HFFc6 (cell line): ENCODE measurements around the gene ERCC2. TPM values are rescaled to one million over a fixed set of nuclear protein-coding genes. Genes with fewer than 3 reads are reported as not detected.

Source experiments
- DNase-seq: peaks from one replicate; pipeline ENCODE4 v3.0.0-alpha.2; 2018
- H3K27ac Mint-ChIP-seq: 2 replicates; pipeline ENCODE4 v1.8.0; 2020; ENCODE audit warnings: mild to moderate bottlenecking, mixed read lengths
- H3K27me3 Mint-ChIP-seq: 2 replicates; pipeline ENCODE4 v1.8.0; 2021; ENCODE audit warnings: mild to moderate bottlenecking, moderate library complexity, mixed read lengths; ENCODE audit not compliant: insufficient read depth
- H3K36me3 Mint-ChIP-seq: 2 replicates; pipeline ENCODE4 v1.8.0; 2021; ENCODE audit warnings: low read depth, mixed read lengths
- H3K4me1 Mint-ChIP-seq: 2 replicates; pipeline ENCODE4 v1.8.0; 2020; ENCODE audit warnings: low read depth, mixed read lengths
- H3K4me3 Mint-ChIP-seq: 2 replicates; pipeline ENCODE4 v1.8.0; 2020; ENCODE audit warnings: mild to moderate bottlenecking, moderate library complexity, mixed read lengths
- H3K9me3 Mint-ChIP-seq: 2 replicates; pipeline ENCODE4 v1.8.0; 2020; ENCODE audit warnings: mild to moderate bottlenecking, mixed read lengths
- total RNA-seq, 6 experiments: library from RNA; stranded (reverse); fragmentation: NEBNext Ultra II Directional; extraction: Animal tissue kit (Norgen Biotek cat#: 25700); gene quantifications; 2 replicates in 1 of 6; 3 replicates in 5 of 6; pipeline ENCODE4 v1.2.3, GENCODE V29; 2021
- TF ChIP-seq, protein P1 (sequence below): fragments of 200-600 bp; sonication (generic); IDR thresholded peaks from 2 replicates; pipeline ENCODE4 v1.5.0; 2021; ENCODE audit warnings: antibody characterized with exemption, mild to moderate bottlenecking

ERCC2 gene
- total RNA-seq, 6 experiments from 2014 or later, result 80.2 to 108 (median 87.8) TPM

- no peak overlapping the region for H3K27ac Mint-ChIP-seq
- no peak for DNase-seq
- no peaks in the 10 kb centered on the region; the same call in 1 of the 2 replicates for H3K27me3 Mint-ChIP-seq
- H3K9me3 Mint-ChIP-seq, result no peaks in the 10 kb centered on the region
- H3K36me3 Mint-ChIP-seq, result no peaks in the 10 kb centered on the region
- H3K4me3 Mint-ChIP-seq, result no peak overlapping the region
- H3K4me1 Mint-ChIP-seq, result peaks cover 10% of the 10 kb centered on the region
- TF ChIP-seq, protein P1, sequence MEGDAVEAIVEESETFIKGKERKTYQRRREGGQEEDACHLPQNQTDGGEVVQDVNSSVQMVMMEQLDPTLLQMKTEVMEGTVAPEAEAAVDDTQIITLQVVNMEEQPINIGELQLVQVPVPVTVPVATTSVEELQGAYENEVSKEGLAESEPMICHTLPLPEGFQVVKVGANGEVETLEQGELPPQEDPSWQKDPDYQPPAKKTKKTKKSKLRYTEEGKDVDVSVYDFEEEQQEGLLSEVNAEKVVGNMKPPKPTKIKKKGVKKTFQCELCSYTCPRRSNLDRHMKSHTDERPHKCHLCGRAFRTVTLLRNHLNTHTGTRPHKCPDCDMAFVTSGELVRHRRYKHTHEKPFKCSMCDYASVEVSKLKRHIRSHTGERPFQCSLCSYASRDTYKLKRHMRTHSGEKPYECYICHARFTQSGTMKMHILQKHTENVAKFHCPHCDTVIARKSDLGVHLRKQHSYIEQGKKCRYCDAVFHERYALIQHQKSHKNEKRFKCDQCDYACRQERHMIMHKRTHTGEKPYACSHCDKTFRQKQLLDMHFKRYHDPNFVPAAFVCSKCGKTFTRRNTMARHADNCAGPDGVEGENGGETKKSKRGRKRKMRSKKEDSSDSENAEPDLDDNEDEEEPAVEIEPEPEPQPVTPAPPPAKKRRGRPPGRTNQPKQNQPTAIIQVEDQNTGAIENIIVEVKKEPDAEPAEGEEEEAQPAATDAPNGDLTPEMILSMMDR, result no peak; the same call in 1 of the 2 replicates
Measured at GRCh38 chr19:45395821-45396617, 25.6 kb upstream of the ERCC2 start.

DNA sequence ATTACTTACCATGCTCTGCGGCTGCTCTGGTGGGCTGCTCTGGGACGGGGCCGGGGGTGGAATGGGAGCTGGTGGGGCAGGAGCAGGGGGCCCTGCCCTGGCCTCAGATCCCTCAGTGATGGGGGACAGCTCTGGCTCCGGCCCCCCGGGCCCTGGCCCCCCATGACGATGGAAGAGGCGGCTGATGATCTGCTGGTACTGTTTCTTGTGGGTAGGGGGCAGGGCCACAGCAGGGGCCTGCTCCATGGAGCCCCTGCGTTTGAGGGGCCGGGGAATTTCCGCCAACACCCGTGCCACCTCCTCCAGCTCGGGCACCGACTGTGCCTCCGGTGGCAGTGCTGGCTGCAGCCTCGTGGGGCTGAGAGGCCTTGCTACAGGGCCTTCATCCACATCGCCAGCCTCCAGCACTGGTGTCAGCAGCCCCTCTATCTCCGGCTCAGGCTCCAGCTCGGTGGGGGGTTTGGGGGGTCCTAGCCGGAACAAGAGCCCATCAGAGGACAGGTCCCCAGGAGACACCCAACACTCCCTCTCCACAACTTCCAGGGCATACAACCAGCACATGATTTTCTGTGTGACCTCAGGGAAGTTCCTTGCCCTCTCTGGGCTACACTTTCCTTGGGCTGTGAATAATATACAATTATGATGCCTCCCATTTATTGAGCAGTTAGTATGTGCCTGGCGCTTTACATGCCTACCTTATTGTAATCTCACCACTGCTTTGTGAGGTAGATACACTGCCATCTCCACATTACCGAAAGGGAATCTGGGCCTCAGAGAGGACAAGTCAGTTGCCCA is 21.7 kb upstream of the ERCC2 start:
- 0 out of 2 replicates have a peak, but pooled peaks cover 4% of the 10 kb centered on the region for H3K4me1 Mint-ChIP-seq
- H3K27me3 Mint-ChIP-seq, result no peaks in the 10 kb centered on the region; the same call in 1 of the 2 replicates
- H3K36me3 Mint-ChIP-seq, result no peaks in the 10 kb centered on the region
- DNase-seq, result no peak
- no peaks in the 10 kb centered on the region for H3K9me3 Mint-ChIP-seq
- TF ChIP-seq, protein P1, result no peak
- no peak overlapping the region for H3K4me3 Mint-ChIP-seq
- H3K27ac Mint-ChIP-seq, result no peak overlapping the region

- Mint-ChIP-seq H3K9me3 (no peaks in the 10 kb centered on the region), H3K36me3 (no peaks in the 10 kb centered on the region), H3K27ac (no peak overlapping the region), H3K27me3 (no peaks in the 10 kb centered on the region; the same call in 1 of the 2 replicates), H3K4me1 (peaks cover 6% of the 10 kb centered on the region; the same call in 1 of the 2 replicates), H3K4me3 (no peak overlapping the region)
- no peak for DNase-seq
- TF ChIP-seq, protein P1, result no peak
Measured at GRCh38 chr19:45391346-45391745, 21.0 kb upstream of the ERCC2 start.

DNA sequence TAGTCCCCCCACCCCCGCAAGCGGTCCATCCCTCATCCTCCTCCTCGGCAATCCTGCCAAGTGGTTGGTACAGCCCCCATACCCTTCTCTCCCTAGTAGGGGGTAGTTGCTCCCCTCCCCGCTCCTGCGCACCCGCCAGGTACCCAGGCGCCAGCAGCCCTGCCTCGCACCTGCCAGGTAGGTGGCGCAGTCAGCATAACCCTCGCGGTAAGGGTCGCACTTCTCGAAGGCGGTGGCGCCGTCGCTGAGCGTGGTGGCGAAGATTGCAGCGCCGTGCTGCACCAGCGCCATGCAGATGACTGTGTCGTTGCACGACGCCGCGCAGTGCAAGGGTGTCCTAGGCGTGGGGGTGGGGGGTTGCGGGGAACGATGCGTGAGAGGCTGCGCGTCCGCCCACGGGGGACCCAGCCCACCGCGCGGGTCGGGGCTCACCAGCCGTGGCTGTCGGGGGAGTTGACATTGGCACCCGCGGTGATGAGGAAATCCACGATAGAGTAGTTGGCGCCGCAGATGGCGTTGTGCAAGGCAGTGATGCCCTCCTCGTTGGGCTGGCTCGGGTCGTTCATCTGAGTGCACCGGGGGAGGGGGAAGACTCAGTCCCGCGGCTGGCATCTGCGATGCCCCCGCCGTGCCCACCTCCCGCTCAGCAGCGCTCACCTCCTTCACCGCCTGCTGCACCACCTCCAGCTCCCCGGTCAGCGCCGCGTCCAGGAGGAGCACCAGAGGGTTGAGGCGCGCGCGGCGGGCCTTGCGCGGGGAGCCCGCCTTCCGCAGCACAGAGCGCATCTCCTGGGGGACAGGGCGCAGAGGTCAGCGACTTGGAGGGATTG is 15.2 kb upstream of the ERCC2 start:
- Mint-ChIP-seq H3K36me3 (no peaks in the 10 kb centered on the region), H3K4me1 (peaks cover 5% of the 10 kb centered on the region; the same call in 1 of the 2 replicates), H3K4me3 (no peak overlapping the region), H3K27ac (no peak overlapping the region), H3K27me3 (no peaks in the 10 kb centered on the region), H3K9me3 (no peaks in the 10 kb centered on the region)
- TF ChIP-seq, protein P1, result no peak
- no peak for DNase-seq

DNA sequence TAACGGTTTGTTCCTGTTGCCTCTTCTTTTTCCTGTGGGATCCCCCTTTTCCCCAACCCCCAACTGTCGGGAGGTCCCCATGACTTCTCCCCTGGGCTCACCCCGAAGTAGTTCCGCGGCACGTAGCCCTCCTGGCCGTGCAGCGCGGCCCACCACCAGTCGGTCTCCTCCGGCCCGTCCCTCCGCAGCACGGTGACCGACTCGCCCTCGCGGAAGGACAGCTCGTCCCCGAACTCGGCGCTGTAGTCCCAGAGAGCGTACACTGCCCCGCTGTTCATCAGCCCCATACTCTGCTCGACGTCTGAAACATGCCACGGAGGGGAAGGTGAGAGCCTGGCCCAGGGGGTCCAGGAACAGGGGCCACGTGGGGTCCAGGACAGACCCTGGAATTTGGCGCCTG is 12.1 kb upstream of the ERCC2 start:
- peaks cover 1% of the 10 kb centered on the region; the same call in 1 of the 2 replicates for H3K27me3 Mint-ChIP-seq

More for the DNA sequence above, 12.1 kb upstream of the ERCC2 start:
- TF ChIP-seq, protein P1, result no peak
- no peak overlapping the region for H3K27ac Mint-ChIP-seq
- no peaks in the 10 kb centered on the region for H3K9me3 Mint-ChIP-seq
- H3K4me3 Mint-ChIP-seq, result no peak overlapping the region
- DNase-seq, result no peak
- no peaks in the 10 kb centered on the region for H3K36me3 Mint-ChIP-seq
- H3K4me1 Mint-ChIP-seq, result peaks cover 26% of the 10 kb centered on the region
